Activated T-helper 1 cell treated with anti-CD3 and anti-CD28 coated beads, Interleukin-12 subunit alpha, Interleukin-12 subunit beta, Interleukin-2, Interleukin-4 antibody, amounts not matched to agents 30 ng/mL and 10 ng/mL and 1 ng/mL, durations not matched to agents 14 hours and 24 hours and 36 hours (primary cell): ENCODE data around the gene C9orf43. TPM values are rescaled to one million over a fixed set of nuclear protein-coding genes. Genes with fewer than 3 reads are reported as not detected.

Source experiments
- DNase-seq: peaks from one replicate; pipeline ENCODE4 v3.0.0; 2021; ENCODE audit warnings: low spot score
- H3K27ac Mint-ChIP-seq: one replicate; pipeline ENCODE4 v1.8.0; 2021; ENCODE audit warnings: mild to moderate bottlenecking, mixed read lengths
- H3K27me3 Mint-ChIP-seq: one replicate; pipeline ENCODE4 v1.8.0; 2022; ENCODE audit warnings: mild to moderate bottlenecking, moderate library complexity, mixed read lengths; ENCODE audit not compliant: insufficient read depth
- H3K36me3 Mint-ChIP-seq: one replicate; pipeline ENCODE4 v1.8.0; 2021; ENCODE audit warnings: low read depth, mixed read lengths
- H3K4me1 Mint-ChIP-seq: one replicate; pipeline ENCODE4 v1.8.0; 2021; ENCODE audit warnings: low read depth, mixed read lengths
- H3K4me3 Mint-ChIP-seq: one replicate; pipeline ENCODE4 v1.8.0; 2021; ENCODE audit warnings: mild to moderate bottlenecking, moderate library complexity, mixed read lengths
- H3K9me3 Mint-ChIP-seq: one replicate; pipeline ENCODE4 v1.8.0; 2021; ENCODE audit warnings: mixed read lengths
- intact Hi-C: fragments of 100-400 bp; cut with micrococcal nuclease; formaldehyde crosslinking; loops from one replicate; pipeline ENCODE4 v1.15.1; 2024
- total RNA-seq: library from RNA; stranded (reverse); gene quantifications from 2 replicates; pipeline ENCODE4 v1.2.3, GENCODE V29; 2022

Gene C9orf43
- total RNA-seq, 1 donor from 2014 or later, result 0.62 TPM

DNA sequence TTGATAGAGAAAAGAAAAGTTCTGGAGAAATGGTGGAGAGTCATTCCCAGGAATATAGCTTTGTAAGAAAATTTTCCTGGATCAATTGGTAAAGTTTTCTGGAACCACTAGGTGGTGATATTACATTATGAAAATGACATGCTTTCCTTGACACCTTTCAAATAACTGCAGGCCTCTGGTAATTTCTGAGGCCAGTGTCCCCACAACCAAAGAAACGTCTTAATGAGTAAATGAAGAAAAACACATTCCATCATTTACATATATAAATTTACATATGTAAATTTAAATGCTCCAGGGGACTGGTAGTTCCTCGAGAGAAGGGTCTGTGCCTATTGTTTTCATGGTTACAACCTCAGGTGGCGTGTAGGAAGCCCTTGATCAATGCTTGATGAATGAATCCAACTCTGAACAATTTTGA lies 35.8 kb downstream of the C9orf43 start:
- Mint-ChIP-seq H3K27me3 (no peaks in the 10 kb centered on the region), H3K9me3 (no peaks in the 10 kb centered on the region), H3K4me1 (no peaks in the 10 kb centered on the region), H3K27ac (peak overlapping the region; percentile 37), H3K36me3 (no peaks in the 10 kb centered on the region), H3K4me3 (no peak overlapping the region)
- no peak for DNase-seq
- intact Hi-C loops, result loop anchor here (2.0 kb wide), 4 partner anchors 36 to 172 kb away; partner anchors contain the start of genes C9orf43, CDC26, POLE3 and PRPF4

DNA sequence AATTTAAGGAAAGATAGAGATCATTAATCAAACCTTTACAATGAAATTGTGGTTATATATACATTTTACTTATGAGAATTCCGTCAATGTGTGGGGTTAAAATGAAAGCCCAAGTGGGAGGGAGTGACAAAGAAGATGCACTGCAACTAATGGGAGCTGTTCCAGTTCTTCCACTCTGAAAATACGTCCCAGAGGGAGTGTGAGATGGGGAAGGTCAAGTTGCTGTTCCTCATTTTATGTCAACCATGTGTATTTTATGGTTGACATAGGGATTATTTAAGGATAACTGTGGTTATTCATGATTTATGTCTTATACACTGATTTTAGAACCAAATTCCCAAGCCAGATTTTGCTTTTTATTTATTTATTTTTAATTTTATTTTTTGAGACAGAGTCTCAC lies 38.8 kb downstream of the C9orf43 start:
- intact Hi-C loops, result no loop called here
- H3K9me3 Mint-ChIP-seq, result no peaks in the 10 kb centered on the region
- no peaks in the 10 kb centered on the region for H3K4me1 Mint-ChIP-seq
- H3K27ac Mint-ChIP-seq, result no peak overlapping the region
- no peak for DNase-seq
- no peaks in the 10 kb centered on the region for H3K36me3 Mint-ChIP-seq
- peaks cover 6% of the 10 kb centered on the region for H3K27me3 Mint-ChIP-seq
- no peak overlapping the region for H3K4me3 Mint-ChIP-seq

DNA sequence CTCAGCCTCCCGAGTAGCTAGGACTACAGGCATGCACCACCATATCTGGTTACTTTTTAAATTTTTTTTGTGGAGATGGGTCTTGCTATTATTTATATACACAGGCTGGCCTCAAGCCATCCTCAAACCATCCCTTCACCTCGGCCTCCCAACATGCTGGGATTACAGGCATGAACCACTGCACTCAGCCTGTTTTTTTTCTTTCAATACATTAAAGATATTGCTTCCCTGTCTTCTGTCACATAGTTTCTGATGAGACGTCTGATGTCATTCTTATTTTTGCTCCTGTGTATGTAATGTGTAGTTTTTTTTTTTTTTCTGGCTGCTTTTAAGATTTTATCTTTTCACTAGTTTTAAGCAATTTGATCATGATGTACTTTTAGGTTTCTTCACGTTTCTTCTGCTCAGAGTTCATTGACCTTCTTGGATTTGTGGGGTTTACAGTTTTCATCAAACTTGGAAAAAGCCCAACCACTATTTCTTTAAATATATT lies 41.6 kb downstream of the C9orf43 start:
- Mint-ChIP-seq H3K27ac (no peak overlapping the region), H3K4me3 (no peak overlapping the region), H3K9me3 (no peaks in the 10 kb centered on the region), H3K27me3 (peaks cover 6% of the 10 kb centered on the region), H3K4me1 (peaks cover 10% of the 10 kb centered on the region), H3K36me3 (no peaks in the 10 kb centered on the region)
- intact Hi-C loops, result no loop called here
- no peak for DNase-seq

DNA sequence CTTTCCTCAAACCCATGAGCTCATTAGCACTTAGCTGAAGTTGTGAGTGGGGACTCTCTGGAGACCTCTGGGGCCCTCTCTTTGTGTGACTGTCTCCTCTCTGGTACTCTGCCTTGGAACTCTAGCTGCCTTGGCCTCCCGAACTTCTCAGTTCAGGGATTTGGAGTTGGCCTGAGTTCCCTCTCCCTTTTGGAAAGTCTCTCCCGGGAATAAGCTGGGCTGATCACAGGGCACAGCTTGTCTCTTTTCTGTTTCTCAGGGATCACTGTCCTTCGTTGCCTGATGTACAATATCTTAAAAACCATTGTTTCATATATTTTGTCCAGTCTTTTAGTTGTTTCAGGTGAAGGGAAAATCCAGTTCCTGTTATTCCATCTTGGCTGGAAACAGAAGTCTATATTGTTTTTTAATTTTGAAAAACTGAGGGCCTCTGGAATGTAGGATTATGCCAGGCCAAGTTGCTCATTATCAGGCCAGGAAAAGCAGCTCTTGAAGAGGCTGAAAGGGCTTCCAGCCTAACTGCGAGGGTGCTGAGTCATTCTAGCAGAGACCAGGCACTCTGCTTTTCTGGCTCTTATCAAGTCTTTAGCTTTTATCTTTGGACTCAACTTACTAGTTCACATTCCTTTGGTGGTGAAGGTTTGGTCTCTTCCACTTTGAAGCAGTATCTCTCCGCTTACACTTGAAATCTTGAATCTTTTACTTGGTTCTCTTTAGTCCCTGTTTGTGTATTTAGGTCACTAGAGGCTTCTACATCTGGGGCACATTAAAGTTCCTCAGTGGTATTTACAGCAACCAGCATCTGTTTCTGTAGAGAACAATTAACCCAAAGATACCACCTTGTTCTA lies 44.6 kb downstream of the C9orf43 start:
- no peaks in the 10 kb centered on the region for H3K9me3 Mint-ChIP-seq

DNA sequence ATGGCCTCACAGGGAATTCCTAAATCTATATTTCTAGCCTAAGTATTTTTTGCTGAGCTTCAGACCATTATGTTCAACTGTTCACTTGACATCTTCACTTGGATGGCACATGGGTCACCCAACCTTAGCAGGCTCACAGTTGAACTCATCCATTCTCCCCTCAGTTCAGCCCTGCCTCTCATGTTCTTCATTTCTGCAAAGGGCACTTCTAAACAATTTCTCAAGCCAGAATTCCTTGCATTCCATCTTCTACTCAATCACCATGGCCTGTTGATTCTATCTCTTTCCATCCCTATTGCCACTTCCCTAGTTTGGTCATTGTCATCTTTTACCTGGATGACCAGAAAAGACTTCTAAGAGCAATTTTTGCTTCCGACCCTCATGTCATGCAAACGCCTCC lies 45.7 kb downstream of the C9orf43 start:
- DNase-seq, result no peak
- no peaks in the 10 kb centered on the region for H3K36me3 Mint-ChIP-seq
- H3K27me3 Mint-ChIP-seq, result peaks cover 6% of the 10 kb centered on the region
- no peak overlapping the region for H3K27ac Mint-ChIP-seq
- H3K9me3 Mint-ChIP-seq, result no peaks in the 10 kb centered on the region
- H3K4me1 Mint-ChIP-seq, result peaks cover 14% of the 10 kb centered on the region
- intact Hi-C loops, result no loop called here
- no peak overlapping the region for H3K4me3 Mint-ChIP-seq

More for the DNA sequence above, 44.6 kb downstream of the C9orf43 start:
- no peak for DNase-seq
- H3K36me3 Mint-ChIP-seq, result no peaks in the 10 kb centered on the region
- no peak overlapping the region for H3K4me3 Mint-ChIP-seq
- H3K27ac Mint-ChIP-seq, result no peak overlapping the region
- intact Hi-C loops, result no loop called here
- H3K27me3 Mint-ChIP-seq, result peaks cover 6% of the 10 kb centered on the region
- peaks cover 14% of the 10 kb centered on the region for H3K4me1 Mint-ChIP-seq

DNA sequence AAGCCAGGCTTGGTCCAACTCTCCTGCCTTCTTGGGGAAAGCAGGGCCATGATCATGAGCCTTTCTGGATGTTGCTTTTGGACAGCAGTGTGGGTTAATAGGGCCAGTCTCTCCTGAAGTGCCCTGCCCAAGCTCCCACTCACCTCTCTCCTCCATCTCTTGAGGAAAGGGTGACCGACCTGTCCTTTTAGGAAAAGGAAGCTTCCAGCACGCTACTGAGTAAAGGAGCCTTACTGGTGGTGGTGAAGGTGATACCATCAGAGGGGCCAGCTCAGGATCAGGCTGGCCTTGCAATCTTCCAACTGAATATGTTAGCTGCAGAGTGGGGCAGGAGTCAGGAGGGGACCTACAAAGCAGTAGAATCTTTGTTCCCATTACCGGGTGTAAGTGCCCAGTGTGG lies 50.7 kb downstream of the C9orf43 start:
- no peaks in the 10 kb centered on the region for H3K27me3 Mint-ChIP-seq
- peaks cover 6% of the 10 kb centered on the region for H3K4me1 Mint-ChIP-seq
- H3K9me3 Mint-ChIP-seq, result no peaks in the 10 kb centered on the region
- intact Hi-C loops, result no loop called here
- DNase-seq, result no peak
- no peak overlapping the region for H3K4me3 Mint-ChIP-seq
- no peaks in the 10 kb centered on the region for H3K36me3 Mint-ChIP-seq
- no peak overlapping the region for H3K27ac Mint-ChIP-seq

DNA sequence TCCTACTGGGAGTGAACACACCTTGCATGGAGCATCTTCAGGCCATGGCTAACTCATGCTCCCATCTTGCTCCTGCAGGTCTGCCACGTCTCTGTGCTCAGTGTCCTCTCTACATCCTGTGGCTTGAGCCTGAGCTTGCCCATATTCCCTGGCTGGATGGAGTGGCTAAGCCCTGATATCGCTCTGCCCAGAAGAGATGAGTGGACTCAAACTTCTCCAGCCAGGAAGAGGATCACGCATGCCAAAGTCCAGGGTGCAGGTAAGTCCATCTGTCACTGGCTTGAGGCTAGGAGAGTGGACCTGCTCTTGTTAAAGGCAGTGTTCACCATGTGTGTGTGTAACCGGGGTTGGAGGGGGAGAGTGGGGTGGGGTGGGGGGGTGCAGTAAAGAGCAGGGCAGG lies 51.4 kb downstream of the C9orf43 start:
- Mint-ChIP-seq H3K27me3 (no peaks in the 10 kb centered on the region), H3K4me3 (no peak overlapping the region), H3K4me1 (peaks cover 6% of the 10 kb centered on the region), H3K9me3 (no peaks in the 10 kb centered on the region), H3K36me3 (no peaks in the 10 kb centered on the region), H3K27ac (no peak overlapping the region)
- intact Hi-C loops, result no loop called here
- DNase-seq, result no peak

DNA sequence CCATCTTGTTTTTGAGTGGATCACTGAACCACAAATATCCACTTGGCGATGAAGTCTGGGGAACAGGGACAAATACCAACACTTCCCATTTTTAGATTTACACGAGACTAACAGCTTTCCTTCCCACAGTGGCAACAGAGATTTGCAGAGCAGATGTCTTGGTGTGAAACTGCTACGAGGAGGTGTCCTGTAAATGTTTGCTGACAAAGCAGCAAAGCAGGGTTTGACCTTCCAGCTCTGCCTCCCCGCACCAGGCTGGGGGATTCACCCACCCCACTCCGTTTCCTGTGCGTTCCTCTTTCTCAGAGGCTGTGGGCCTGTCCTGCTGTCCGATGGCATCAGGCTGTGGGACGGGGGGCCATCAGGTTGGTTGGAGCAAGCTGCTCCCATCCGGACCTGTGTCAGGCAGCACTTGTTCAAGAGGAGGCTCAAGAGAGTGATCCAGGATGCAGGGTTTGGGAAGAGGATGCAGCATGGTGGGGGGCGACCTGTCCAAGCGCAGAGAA lies 52.3 kb downstream of the C9orf43 start:
- no peaks in the 10 kb centered on the region for H3K4me1 Mint-ChIP-seq
- no peak overlapping the region for H3K4me3 Mint-ChIP-seq
- no peak for DNase-seq
- intact Hi-C loops, result no loop called here
- H3K27me3 Mint-ChIP-seq, result no peaks in the 10 kb centered on the region
- peaks cover 6% of the 10 kb centered on the region for H3K9me3 Mint-ChIP-seq
- no peak overlapping the region for H3K27ac Mint-ChIP-seq
- H3K36me3 Mint-ChIP-seq, result no peaks in the 10 kb centered on the region

DNA sequence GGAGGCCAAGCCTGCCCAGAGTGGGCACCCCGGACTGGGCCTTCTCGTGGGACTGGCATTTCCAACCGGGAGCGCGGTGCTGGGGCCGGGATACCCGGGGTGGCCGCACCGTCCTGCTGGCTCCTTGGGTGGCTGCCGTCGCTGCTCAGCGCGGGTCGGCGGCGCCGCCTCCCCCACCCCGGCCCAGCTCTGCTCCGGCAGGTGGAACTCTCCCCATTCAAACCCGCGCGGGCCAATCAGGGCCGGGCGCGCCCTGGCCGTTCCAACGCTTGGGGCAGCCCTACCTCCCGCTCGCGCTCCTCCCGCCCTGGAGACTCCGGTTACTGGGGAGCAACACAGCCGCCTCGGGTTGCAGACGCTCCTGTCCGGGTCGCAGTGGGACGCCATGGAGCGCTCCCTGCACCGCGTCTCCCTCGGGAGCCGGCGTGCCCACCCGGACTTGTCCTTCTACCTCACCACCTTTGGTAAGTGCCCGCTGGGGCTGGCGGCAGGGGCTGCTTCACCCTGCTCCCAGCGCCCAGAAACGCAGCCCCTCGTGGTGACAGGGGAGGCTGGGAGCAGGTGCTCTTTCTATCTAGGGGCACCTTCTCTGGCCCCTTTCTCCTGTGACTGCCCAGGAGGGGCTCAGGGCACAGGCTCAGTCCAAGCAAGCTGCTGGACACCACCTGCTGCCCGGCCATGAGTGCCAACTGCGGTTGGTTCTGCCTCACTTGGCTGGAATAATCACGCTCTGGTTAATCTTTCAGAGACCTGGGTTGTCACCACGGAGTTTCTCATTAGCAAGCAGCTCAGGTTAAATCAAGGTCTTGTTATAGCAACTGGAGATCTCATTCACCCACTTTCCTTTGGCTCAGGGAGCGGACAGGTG lies 53.1 kb downstream of the C9orf43 start, which contains the start of gene RGS3:
Gene RGS3, plus strand, starts transcription at position 310 of the 868 bp plus-strand sequence. Its CDS starts 76 bp downstream, at position 386.
- intact Hi-C loops, result no loop called here
- Mint-ChIP-seq H3K27me3 (no peaks in the 10 kb centered on the region), H3K4me3 (no peak within 1 kb of the TSS), H3K9me3 (peaks cover 11% of the 10 kb centered on the region), H3K4me1 (no peaks in the 10 kb centered on the region), H3K36me3 (no peaks in the 10 kb centered on the region), H3K27ac (no peak within 1 kb of the TSS)
- DNase-seq, result no peak

DNA sequence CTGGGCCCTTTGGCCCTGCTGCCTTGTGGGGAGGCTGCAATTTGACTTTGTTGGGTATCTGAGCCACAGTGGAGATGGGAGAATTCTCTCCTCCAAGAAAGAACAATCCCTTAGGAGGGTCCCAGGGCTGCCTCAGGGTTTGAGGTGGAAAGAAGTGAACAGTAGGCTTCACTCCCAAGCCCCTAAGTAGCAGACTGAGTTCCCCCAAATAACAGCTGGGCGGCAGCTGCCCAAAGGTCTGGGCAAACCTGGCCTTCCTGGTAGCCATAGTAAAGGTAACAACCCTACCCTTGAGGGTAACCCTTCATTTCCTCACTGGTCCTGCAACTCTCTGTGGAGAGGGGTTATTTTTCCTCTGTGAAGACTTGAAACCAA lies 53.7 kb downstream of the C9orf43 start:
- no peak overlapping the region for H3K27ac Mint-ChIP-seq
- intact Hi-C loops, result no loop called here
- no peaks in the 10 kb centered on the region for H3K36me3 Mint-ChIP-seq
- peaks cover 11% of the 10 kb centered on the region for H3K9me3 Mint-ChIP-seq
- H3K27me3 Mint-ChIP-seq, result no peaks in the 10 kb centered on the region
- no peak for DNase-seq
- H3K4me3 Mint-ChIP-seq, result no peak overlapping the region
- H3K4me1 Mint-ChIP-seq, result no peaks in the 10 kb centered on the region

DNA sequence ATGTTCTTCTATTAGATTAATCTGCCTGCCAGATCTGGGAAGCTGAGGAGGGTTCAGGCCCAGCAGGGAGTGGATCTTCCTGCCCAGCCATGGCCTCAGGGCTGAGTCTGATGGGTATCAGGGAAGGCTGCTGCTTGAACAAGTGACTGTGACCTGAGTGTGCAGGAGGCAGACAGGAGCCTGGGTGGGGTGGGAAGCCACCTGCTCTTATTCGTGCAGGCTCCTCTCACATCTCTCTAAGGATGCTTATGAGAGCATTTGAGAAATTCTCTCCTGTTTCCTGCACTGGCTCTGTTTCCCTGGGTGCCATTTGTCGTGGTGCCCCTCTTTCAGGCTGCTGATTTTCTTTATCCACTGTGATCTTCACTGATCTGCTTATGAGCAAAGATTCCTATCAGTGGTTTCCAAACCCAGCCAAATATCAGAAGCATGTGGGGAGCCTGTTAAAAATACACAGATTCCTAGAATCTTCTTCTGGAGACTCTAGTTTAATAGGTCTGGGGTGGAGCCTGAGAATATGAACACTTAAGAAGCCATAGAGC lies 55.1 kb downstream of the C9orf43 start:
- DNase-seq, result no peak
- H3K4me1 Mint-ChIP-seq, result no peaks in the 10 kb centered on the region
- no peaks in the 10 kb centered on the region for H3K36me3 Mint-ChIP-seq
- no peaks in the 10 kb centered on the region for H3K27me3 Mint-ChIP-seq
- intact Hi-C loops, result no loop called here
- H3K4me3 Mint-ChIP-seq, result no peak overlapping the region
- peaks cover 11% of the 10 kb centered on the region for H3K9me3 Mint-ChIP-seq
- no peak overlapping the region for H3K27ac Mint-ChIP-seq

DNA sequence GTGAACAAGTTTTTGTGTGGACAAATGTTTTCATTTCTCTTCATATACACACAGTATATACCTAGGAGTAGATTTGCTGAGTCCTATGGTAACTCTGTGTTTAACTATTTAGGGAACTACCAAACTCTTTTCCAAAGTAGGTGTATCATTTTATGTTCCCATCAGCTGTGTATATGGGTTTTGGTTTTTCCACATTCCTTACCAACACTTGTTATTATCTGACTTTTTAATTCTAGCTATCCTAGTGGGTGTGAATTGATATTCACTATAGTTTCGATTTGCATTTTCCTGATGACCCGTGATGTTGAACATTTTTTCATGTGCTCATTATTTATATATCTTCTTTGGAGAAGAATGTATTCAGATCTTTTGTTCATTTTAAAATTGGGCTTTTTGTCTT lies 56.6 kb downstream of the C9orf43 start:
- H3K36me3 Mint-ChIP-seq, result no peaks in the 10 kb centered on the region
- no peak overlapping the region for H3K27ac Mint-ChIP-seq
- peaks cover 11% of the 10 kb centered on the region for H3K9me3 Mint-ChIP-seq
- no peaks in the 10 kb centered on the region for H3K27me3 Mint-ChIP-seq
- DNase-seq, result no peak
- intact Hi-C loops, result no loop called here
- H3K4me1 Mint-ChIP-seq, result no peaks in the 10 kb centered on the region
- H3K4me3 Mint-ChIP-seq, result no peak overlapping the region
